Right lobe of liver (tissue), 4 donors: ENCODE measurements around the gene KIF25.

Experiments used
- CTCF ChIP-seq, 4 donors: fragments of 200-600 bp in 3 of 4; fragments of 450-650 bp in 1 of 4; IDR thresholded peaks; one replicate each; pipeline versions ENCODE4 v1.5.1 to v1.8.0; 2016 to 2022; ENCODE audit warnings: antibody characterized with exemption in 4 of 4, mild to moderate bottlenecking in 2 of 4
- POLR2A ChIP-seq: fragments of 450-650 bp; IDR thresholded peaks from one replicate; pipeline ENCODE4 v1.6.1; 2017; ENCODE audit warnings: antibody characterized with exemption, mild to moderate bottlenecking
- donor health status: DM: no; HTN: no; CAD: no.
- donor health status: DM: no; HTN: no; CAD: no.
- donor health status: DM: no; HTN: yes; CAD: no.

DNA sequence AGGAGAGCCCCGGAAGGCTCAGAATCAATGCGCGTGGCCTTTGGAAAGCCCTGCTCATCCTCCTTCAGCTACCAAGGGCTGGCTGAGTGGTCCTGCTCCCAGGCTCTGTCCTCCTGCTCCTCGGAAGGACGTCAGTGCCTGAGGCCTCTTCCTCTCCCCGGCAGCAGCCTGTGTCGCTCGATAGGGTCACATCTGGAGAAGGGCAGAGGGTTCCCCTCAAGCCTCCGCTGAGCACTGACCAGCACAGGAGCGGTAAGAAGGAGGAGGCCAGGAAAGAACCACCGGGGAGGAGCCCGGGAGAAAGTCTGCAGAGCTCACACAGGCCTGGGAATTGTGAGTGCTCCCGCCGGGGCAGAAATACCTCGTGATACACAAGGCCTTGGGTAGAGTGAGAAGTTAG, 21.2 kb downstream of the KIF25 start:
- TF ChIP-seq CTCF (IDR thresholded peaks at IDR 0.05) (no peak), POLR2A (no peak)
